Gastroesophageal sphincter (tissue), 3 donors: ENCODE data around the gene C4orf33.

ENCODE experiments used
- CTCF ChIP-seq, 4 experiments: fragments of 200-600 bp in 2 of 4; fragments of 450-650 bp in 2 of 4; sonication (generic) in 1 of 4; IDR thresholded peaks; one replicate each; pipeline ENCODE4 v1.5.1; 2017 to 2019; ENCODE audit warnings: antibody characterized with exemption in 4 of 4, mild to moderate bottlenecking in 2 of 4, moderate library complexity in 2 of 4
- EP300 ChIP-seq: sonication (generic); formaldehyde crosslinking; IDR thresholded peaks from one replicate; pipeline ENCODE4 v1.6.1; 2017; ENCODE audit warnings: antibody characterized with exemption, mild to moderate bottlenecking
- POLR2A ChIP-seq, 2 donors: fragments of 450-650 bp; IDR thresholded peaks; one replicate each; pipeline ENCODE4 v1.6.1; 2017; ENCODE audit warnings: antibody characterized with exemption in 2 of 2, mild to moderate bottlenecking in 2 of 2, moderate library complexity in 1 of 2
- POLR2AphosphoS5 ChIP-seq: sonication (generic); formaldehyde crosslinking; IDR thresholded peaks from one replicate; pipeline ENCODE4 v1.6.1; 2017; ENCODE audit warnings: antibody characterized with exemption

DNA sequence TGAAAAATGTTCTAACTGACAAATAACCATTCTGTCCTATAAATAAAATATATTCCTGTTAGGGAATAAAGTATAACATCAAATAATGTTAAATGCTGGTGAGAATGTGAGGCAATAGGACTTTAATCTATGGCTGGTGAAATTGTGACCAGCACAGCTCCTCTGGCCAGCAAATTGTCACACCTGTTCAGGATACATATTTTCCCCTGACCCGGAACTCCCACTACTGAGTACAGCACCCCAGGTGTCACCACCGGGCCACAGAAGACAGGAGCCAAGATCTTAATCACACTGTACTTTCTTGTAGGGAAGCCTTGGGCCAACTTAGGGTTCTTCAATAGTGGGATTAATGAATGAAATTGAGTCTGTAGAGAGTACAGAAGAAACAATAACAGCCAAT lies 33.2 kb downstream of the C4orf33 start:
- TF ChIP-seq POLR2A (IDR thresholded peaks at IDR 0.05): no peak
- TF ChIP-seq CTCF (IDR thresholded peaks at IDR 0.05): no peak
- TF ChIP-seq POLR2AphosphoS5: no peak
- no peak for TF ChIP-seq EP300
